Medulla oblongata (tissue), 1 donor: Measurements from ENCODE around the gene WDR45B.
"Not testable (repeated sequence)": the region's sequence is repeated elsewhere in the genome, so short reads cannot be mapped to it uniquely, and the experiment has no call there.

Experiments used
- DNase-seq: peaks from one replicate; pipeline ENCODE4 v3.0.0-alpha.2; 2015; ENCODE audit errors: extremely low spot score

The WDR45B gene

GRCh38 chr17:82657926-82658325 lies 9.7 kb upstream of the WDR45B start:
- DNase-seq = no peak

GRCh38 chr17:82656266-82656665 lies 8.0 kb upstream of the WDR45B start:
- DNase-seq = no peak

GRCh38 chr17:82655523-82655922 lies 7.3 kb upstream of the WDR45B start:
- DNase-seq = no peak

GRCh38 chr17:82655038-82655479 lies 6.8 kb upstream of the WDR45B start:
- DNase-seq = no peak

GRCh38 chr17:82654611-82655010 lies 6.4 kb upstream of the WDR45B start:
- DNase-seq = not testable (repeated sequence)

GRCh38 chr17:82653651-82654528 lies 5.6 kb upstream of the WDR45B start:
- no peak for DNase-seq

- no peak for DNase-seq
These were observed 2.5 kb upstream of the WDR45B start for GRCh38 chr17:82650723-82651122.

- DNase-seq = no peak
These were observed 1.4 kb upstream of the WDR45B start for GRCh38 chr17:82649501-82650261.

GRCh38 chr17:82648742-82649331 lies 593 bp upstream of the WDR45B start:
- DNase-seq = no peak

GRCh38 chr17:82647593-82648164 lies 565 bp downstream of the WDR45B start:
- DNase-seq = no peak

- DNase-seq = no peak
These were observed 2.7 kb downstream of the WDR45B start for GRCh38 chr17:82645516-82645915.

GRCh38 chr17:82644148-82644547 lies 4.1 kb downstream of the WDR45B start:
- no peak for DNase-seq

GRCh38 chr17:82642022-82642421 lies 6.2 kb downstream of the WDR45B start:
- no peak for DNase-seq

GRCh38 chr17:82640036-82640435 lies 8.2 kb downstream of the WDR45B start:
- no peak for DNase-seq

GRCh38 chr17:82639628-82640027 lies 8.6 kb downstream of the WDR45B start:
- no peak for DNase-seq

GRCh38 chr17:82638183-82638773 lies 10.0 kb downstream of the WDR45B start:
- DNase-seq = no peak

GRCh38 chr17:82636626-82637598 lies 11.3 kb downstream of the WDR45B start:
- DNase-seq = no peak

GRCh38 chr17:82633343-82633742 lies 14.9 kb downstream of the WDR45B start:
- DNase-seq = no peak

GRCh38 chr17:82632451-82632850 lies 15.8 kb downstream of the WDR45B start:
- DNase-seq = no peak

- DNase-seq = no peak
These were observed 16.7 kb downstream of the WDR45B start for GRCh38 chr17:82631544-82631943.

GRCh38 chr17:82630212-82630611 lies 18.0 kb downstream of the WDR45B start:
- no peak for DNase-seq
